Parathyroid adenoma (tissue), 2 donors: Measurements from ENCODE around the gene ELMO3.
A peak's percentile ranks its signal among the peaks of the same experiment; 100 is the strongest.

ENCODE experiments used
- H2AFZ ChIP-seq: fragments of 300-600 bp; sonication (generic); one replicate; pipeline ENCODE4 v1.7.0; 2017; ENCODE audit warnings: antibody characterized with exemption, mild to moderate bottlenecking
- H3K27ac ChIP-seq: fragments of 300-600 bp; sonication (generic); one replicate; pipeline ENCODE4 v1.7.0; 2017
- H3K27me3 ChIP-seq: fragments of 300-600 bp; sonication (generic); one replicate; pipeline ENCODE4 v1.7.0; 2017; ENCODE audit warnings: low read length; ENCODE audit not compliant: control insufficient read depth, insufficient read depth
- H3K36me3 ChIP-seq: fragments of 300-600 bp; sonication (generic); one replicate; pipeline ENCODE4 v1.7.0; 2017; ENCODE audit warnings: low read length; ENCODE audit not compliant: control insufficient read depth, insufficient read depth
- H3K4me1 ChIP-seq: fragments of 300-600 bp; sonication (generic); one replicate; pipeline ENCODE4 v1.7.0; 2017; ENCODE audit warnings: control low read depth
- H3K4me2 ChIP-seq: fragments of 300-600 bp; sonication (generic); one replicate; pipeline ENCODE4 v1.7.0; 2017; ENCODE audit warnings: low read length
- H3K4me3 ChIP-seq: fragments of 300-600 bp; sonication (generic); one replicate; pipeline ENCODE4 v1.7.0; 2017; ENCODE audit warnings: low read depth, low read length
- H3K79me2 ChIP-seq: fragments of 300-600 bp; sonication (generic); one replicate; pipeline ENCODE4 v1.7.0; 2017; ENCODE audit warnings: control low read depth
- H3K9ac ChIP-seq: fragments of 300-600 bp; sonication (generic); one replicate; pipeline ENCODE4 v1.7.0; 2017; ENCODE audit warnings: mild to moderate bottlenecking
- H3K9me3 ChIP-seq: fragments of 300-600 bp; sonication (generic); one replicate; pipeline ENCODE4 v1.7.0; 2017; ENCODE audit warnings: low read length; ENCODE audit not compliant: control insufficient read depth
- CTCF ChIP-seq: fragments of 300-600 bp; sonication (generic); IDR thresholded peaks from one replicate; pipeline ENCODE4 v1.7.0; 2017; ENCODE audit warnings: antibody characterized with exemption, mild to moderate bottlenecking
- donor health status: primary hyperparathyroidism.

ELMO3 gene

GRCh38 chr16:67199011-67199807, at the start of gene ELMO3:
Gene ELMO3 (plus strand): TSS chr16:67199131. CDS start chr16:67199327, 196 bp downstream.
- Histone ChIP-seq H3K4me3 (peak within 1 kb of the TSS; percentile 56), H3K9ac (no peak within 1 kb of the TSS), H3K9me3 (no peaks in the 10 kb centered on the region), H3K4me1 (peaks cover 25% of the 10 kb centered on the region), H3K27ac (peak within 1 kb of the TSS; percentile 76), H2AFZ (peak within 1 kb of the TSS; percentile 72), H3K4me2 (peak within 1 kb of the TSS; percentile 79), H3K79me2 (no peaks in the 10 kb centered on the region), H3K27me3 (no peaks in the 10 kb centered on the region), H3K36me3 (no peaks in the 10 kb centered on the region)
- peak; percentile 59 for TF ChIP-seq CTCF

- Histone ChIP-seq H3K9ac (no peak overlapping the region), H2AFZ (no peak overlapping the region), H3K4me2 (no peak overlapping the region), H3K4me1 (peaks cover 6% of the 10 kb centered on the region), H3K4me3 (no peak overlapping the region), H3K79me2 (no peaks in the 10 kb centered on the region), H3K27me3 (no peaks in the 10 kb centered on the region), H3K27ac (no peak overlapping the region), H3K36me3 (no peaks in the 10 kb centered on the region), H3K9me3 (no peaks in the 10 kb centered on the region)
- no peak for TF ChIP-seq CTCF
Measured at GRCh38 chr16:67149276-67150046, 49.5 kb upstream of the ELMO3 start.

GRCh38 chr16:67150047-67150832, 48.7 kb upstream of the ELMO3 start:
- Histone ChIP-seq H3K4me1 (peaks cover 8% of the 10 kb centered on the region), H3K27ac (peak overlapping the region; percentile 72), H3K9me3 (no peaks in the 10 kb centered on the region), H3K36me3 (no peaks in the 10 kb centered on the region), H3K4me2 (peak overlapping the region; percentile 93), H2AFZ (peak overlapping the region; percentile 93), H3K9ac (peak overlapping the region; percentile 63), H3K79me2 (no peaks in the 10 kb centered on the region), H3K27me3 (no peaks in the 10 kb centered on the region), H3K4me3 (peak overlapping the region; percentile 65)
- peak; percentile 8 for TF ChIP-seq CTCF

- Histone ChIP-seq H3K27me3 (no peaks in the 10 kb centered on the region), H3K36me3 (no peaks in the 10 kb centered on the region), H3K79me2 (no peaks in the 10 kb centered on the region), H3K4me3 (peak within 1 kb of the TSS; percentile 65), H3K9ac (peak within 1 kb of the TSS; percentile 63), H2AFZ (peak within 1 kb of the TSS; percentile 93), H3K4me1 (peaks cover 8% of the 10 kb centered on the region), H3K4me2 (peak within 1 kb of the TSS; percentile 93), H3K9me3 (no peaks in the 10 kb centered on the region), H3K27ac (peak within 1 kb of the TSS; percentile 72)
- no peak for TF ChIP-seq CTCF
Measured at GRCh38 chr16:67150833-67151396, 48.0 kb upstream of the ELMO3 start, which contains the start of gene B3GNT9. Gene B3GNT9 (minus strand): TSS chr16:67150998. CDS start chr16:67150485, 513 bp downstream.
